HL-60 (cell line): Measurements from ENCODE around the gene LRIT1.

ENCODE experiments used
- DNase-seq, 2 experiments: peaks; one replicate each; pipeline ENCODE4 v3.0.0-alpha.2; 2010 to 2020; ENCODE audit warnings: low read depth in 1 of 2, low spot score in 1 of 2
- H3K27ac ChIP-seq: fragments of 250-450 bp; sonication (Bioruptor Pico); replicated peaks from 2 replicates; pipeline ENCODE4 v1.5.1; 2020; ENCODE audit warnings: mild to moderate bottlenecking, moderate library complexity
- H3K27me3 ChIP-seq: fragments of 250-450 bp; sonication (Bioruptor Pico); 2 replicates; pipeline ENCODE4 v1.5.1; 2021; ENCODE audit warnings: mild to moderate bottlenecking, moderate library complexity; ENCODE audit not compliant: insufficient read depth, poor library complexity, severe bottlenecking
- H3K4me3 ChIP-seq: replicated peaks from 2 replicates; pipeline ENCODE4 v1.5.1; 2011; ENCODE audit warnings: mild to moderate bottlenecking, control low read depth, low read length; ENCODE audit not compliant: insufficient read depth
- CTCF ChIP-seq: IDR thresholded peaks from one replicate; pipeline ENCODE4 v1.5.1; 2011; ENCODE audit warnings: low read length, control low read depth, inconsistent platforms; ENCODE audit not compliant: insufficient read depth
- GABPA ChIP-seq: IDR thresholded peaks from 2 replicates; pipeline ENCODE4 v1.6.1; 2012; ENCODE audit warnings: low read depth
- POLR2AphosphoS5 ChIP-seq: IDR thresholded peaks from 2 replicates; pipeline ENCODE4 v1.6.1; 2012; ENCODE audit warnings: low read depth
- REST ChIP-seq: IDR thresholded peaks from 2 replicates; pipeline ENCODE4 v1.6.1; 2012; ENCODE audit warnings: low read depth; ENCODE audit not compliant: insufficient replicate concordance
- SPI1 ChIP-seq: IDR thresholded peaks from 2 replicates; pipeline ENCODE4 v1.6.1; 2012; ENCODE audit warnings: low read depth, mild to moderate bottlenecking, borderline replicate concordance

LRIT1 gene

GRCh38 chr10:84235096-84235495 lies 6.2 kb downstream of the LRIT1 start:
- Histone ChIP-seq H3K27me3 (no peaks in the 10 kb centered on the region), H3K27ac (no peak overlapping the region), H3K4me3 (no peak overlapping the region)
- DNase-seq: no peak
- no peak for TF ChIP-seq GABPA
- no peak for TF ChIP-seq POLR2AphosphoS5
- TF ChIP-seq SPI1: no peak
- TF ChIP-seq REST: no peak
- TF ChIP-seq CTCF: no peak

GRCh38 chr10:84234479-84234878 lies 6.9 kb downstream of the LRIT1 start:
- no peak for DNase-seq
- Histone ChIP-seq H3K4me3 (no peak overlapping the region), H3K27me3 (no peaks in the 10 kb centered on the region), H3K27ac (no peak overlapping the region)
- no peak for TF ChIP-seq POLR2AphosphoS5
- TF ChIP-seq REST: no peak
- TF ChIP-seq GABPA: no peak
- no peak for TF ChIP-seq CTCF
- no peak for TF ChIP-seq SPI1

- no peak for TF ChIP-seq GABPA
- no peak for TF ChIP-seq SPI1
- no peak for TF ChIP-seq CTCF
- TF ChIP-seq POLR2AphosphoS5: no peak
- Histone ChIP-seq H3K27ac (no peak overlapping the region), H3K27me3 (no peaks in the 10 kb centered on the region), H3K4me3 (no peak overlapping the region)
- DNase-seq: no peak
These were observed 7.4 kb downstream of the LRIT1 start for GRCh38 chr10:84233940-84234339.

- TF ChIP-seq POLR2AphosphoS5 (no peak), SPI1 (no peak), CTCF (no peak), GABPA (no peak), REST (no peak)
- DNase-seq: no peak
- no peak overlapping the region for H3K27ac ChIP-seq
- H3K4me3 ChIP-seq: no peak overlapping the region
- no peaks in the 10 kb centered on the region for H3K27me3 ChIP-seq
These were observed 9.0 kb downstream of the LRIT1 start for GRCh38 chr10:84232376-84232775.
